HepG2 (cell line): ENCODE results near the gene DAZAP1. TPM values are rescaled to one million over a fixed set of nuclear protein-coding genes. Genes with fewer than 3 reads are reported as not detected.

Source experiments
- CENPT ChIP-seq: sonication (generic); formaldehyde crosslinking; IDR thresholded peaks from 2 replicates; pipeline ENCODE4 v1.8.0; 2022; ENCODE audit warnings: low read depth, mild to moderate bottlenecking, moderate library complexity, missing genetic modification reagents
- HES4 ChIP-seq: sonication (generic); formaldehyde crosslinking; IDR thresholded peaks from 2 replicates; pipeline ENCODE4 v1.9.0; 2021; ENCODE audit warnings: mild to moderate bottlenecking, missing genetic modification reagents, borderline replicate concordance
- HNRNPLL ChIP-seq: fragments of 200-400 bp; formaldehyde crosslinking; IDR thresholded peaks from 2 replicates; pipeline ENCODE4 v1.6.1; 2017; ENCODE audit warnings: mild to moderate bottlenecking, low read depth, low read length; ENCODE audit not compliant: poor library complexity, severe bottlenecking
- KLF6 ChIP-seq: IDR thresholded peaks from 2 replicates; pipeline ENCODE4 v1.8.0; 2016; ENCODE audit warnings: missing biosample characterization, missing genetic modification reagents
- RBM22 ChIP-seq: fragments of 200-400 bp; formaldehyde crosslinking; optimal IDR thresholded peaks from 2 replicates; pipeline ENCODE3; 2017; ENCODE audit warnings: mild to moderate bottlenecking, low read length, moderate library complexity
- SAP130 ChIP-seq: IDR thresholded peaks from 2 replicates; pipeline ENCODE4 v1.6.1; 2016; ENCODE audit warnings: low read depth
- TOE1 ChIP-seq: sonication (generic); formaldehyde crosslinking; IDR thresholded peaks from 2 replicates; pipeline ENCODE4 v1.4.0; 2020; ENCODE audit warnings: mild to moderate bottlenecking, missing genetic modification reagents
- ZNF121 ChIP-seq: sonication (generic); formaldehyde crosslinking; IDR thresholded peaks from 2 replicates; pipeline ENCODE4 v1.5.0; 2020; ENCODE audit warnings: mild to moderate bottlenecking, missing genetic modification reagents
- ZNF329 ChIP-seq: sonication (generic); formaldehyde crosslinking; IDR thresholded peaks from 2 replicates; pipeline ENCODE4 v1.9.0; 2021; ENCODE audit warnings: low read depth, mild to moderate bottlenecking, missing genetic modification reagents
- ZNF644 ChIP-seq: IDR thresholded peaks from 2 replicates; pipeline ENCODE4 v1.6.1; 2016; ENCODE audit warnings: low read depth
- ZNF672 ChIP-seq: sonication (generic); formaldehyde crosslinking; IDR thresholded peaks from 2 replicates; pipeline ENCODE4 v1.8.1; 2022; ENCODE audit warnings: missing genetic modification reagents
- ZNF720 ChIP-seq: sonication (generic); formaldehyde crosslinking; IDR thresholded peaks from 2 replicates; pipeline ENCODE4 v1.4.0; 2020; ENCODE audit warnings: missing genetic modification reagents
- polyA plus RNA-seq, 8 experiments: library from polyadenylated mRNA; depleted of rRNA in 3 of 8; stranded (reverse) in 7 of 8; unstranded in 1 of 8; fragments of >200 nt; fragmentation: Illumina TruSeq in 4 of 8; extraction: Trizol in 4 of 8; gene quantifications; 2 replicates each; pipeline versions ENCODE4 v1.2.1 to v1.2.3, GENCODE V29; 2011 to 2016; ENCODE audit warnings: low read depth in 4 of 8, missing spikeins in 1 of 8, mixed read lengths in 1 of 8; ENCODE audit not compliant: insufficient read depth in 1 of 8
- total RNA-seq, 5 experiments: library from RNA; depleted of rRNA; stranded (reverse); fragments of >200 nt; fragmentation: Illumina TruSeq; extraction: Trizol; gene quantifications; 2 replicates each; pipeline ENCODE4 v1.2.3, GENCODE V29; 2016; ENCODE audit warnings: low read depth in 1 of 5
- TF ChIP-seq, protein P1 (sequence below): sonication (generic); formaldehyde crosslinking; IDR thresholded peaks from 2 replicates; pipeline ENCODE4 v1.4.0; 2020; ENCODE audit warnings: mild to moderate bottlenecking, missing genetic modification reagents, borderline replicate concordance
- TF ChIP-seq, protein P2 (sequence below): sonication (generic); formaldehyde crosslinking; IDR thresholded peaks from 2 replicates; pipeline ENCODE4 v1.4.0; 2020; ENCODE audit warnings: missing genetic modification reagents, borderline replicate concordance
- TF ChIP-seq, protein P3 (sequence below): sonication (generic); formaldehyde crosslinking; IDR thresholded peaks from 2 replicates; pipeline ENCODE4 v1.4.0; 2020; ENCODE audit warnings: missing genetic modification reagents
- TF ChIP-seq, protein P4 (sequence below): sonication (generic); formaldehyde crosslinking; IDR thresholded peaks from 2 replicates; pipeline ENCODE4 v1.5.0; 2020; ENCODE audit warnings: missing genetic modification reagents

Gene DAZAP1
- total and polyA plus RNA-seq, 2 of the 13 experiments (the other 11 are each of a cell fraction or from before 2014, with no cell fraction given): 63.3 to 79.2 TPM

DNA sequence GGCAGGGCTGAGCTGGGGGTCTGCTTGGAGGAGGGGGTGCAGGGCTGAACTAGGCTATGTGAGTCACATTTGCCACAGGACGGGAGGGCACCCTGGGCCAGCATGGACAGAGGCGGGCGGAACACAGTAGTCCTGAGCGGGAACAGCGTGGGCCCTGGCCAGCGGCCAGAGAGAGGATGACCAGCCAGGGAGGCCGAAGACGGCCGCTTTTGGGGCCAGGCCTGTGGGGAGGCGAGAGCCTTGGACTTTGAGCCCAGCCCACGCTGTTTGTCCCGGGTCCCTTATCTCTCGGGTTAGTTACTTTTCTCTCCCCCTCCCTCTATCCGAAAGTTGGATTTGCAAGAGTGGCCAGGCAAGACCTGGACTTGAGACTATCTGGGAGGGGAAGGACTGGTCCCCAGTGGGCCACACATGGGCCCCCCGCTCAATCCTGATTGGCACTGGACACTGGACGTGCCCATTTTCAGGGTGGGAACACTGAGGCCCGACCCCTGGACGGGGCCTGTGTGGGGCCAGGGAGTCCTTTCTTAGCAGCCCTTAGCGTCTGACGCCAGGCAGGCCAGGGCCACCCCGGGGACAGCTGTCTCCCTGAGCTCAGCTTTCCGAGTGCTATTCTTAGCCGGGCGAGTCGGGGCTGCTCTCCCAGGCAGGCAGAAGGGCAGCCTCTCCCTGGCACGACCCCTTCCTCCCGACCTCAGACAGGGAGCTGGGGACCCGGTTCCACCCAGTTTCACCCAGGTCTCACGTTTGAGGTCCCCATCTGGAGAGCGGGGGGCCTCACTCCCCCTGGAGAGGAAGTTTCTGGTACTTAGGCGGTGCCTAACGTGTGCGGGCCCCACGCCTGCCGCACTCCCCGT is 6.9 kb upstream of the DAZAP1 start (continued):
- TF ChIP-seq, protein P1, sequence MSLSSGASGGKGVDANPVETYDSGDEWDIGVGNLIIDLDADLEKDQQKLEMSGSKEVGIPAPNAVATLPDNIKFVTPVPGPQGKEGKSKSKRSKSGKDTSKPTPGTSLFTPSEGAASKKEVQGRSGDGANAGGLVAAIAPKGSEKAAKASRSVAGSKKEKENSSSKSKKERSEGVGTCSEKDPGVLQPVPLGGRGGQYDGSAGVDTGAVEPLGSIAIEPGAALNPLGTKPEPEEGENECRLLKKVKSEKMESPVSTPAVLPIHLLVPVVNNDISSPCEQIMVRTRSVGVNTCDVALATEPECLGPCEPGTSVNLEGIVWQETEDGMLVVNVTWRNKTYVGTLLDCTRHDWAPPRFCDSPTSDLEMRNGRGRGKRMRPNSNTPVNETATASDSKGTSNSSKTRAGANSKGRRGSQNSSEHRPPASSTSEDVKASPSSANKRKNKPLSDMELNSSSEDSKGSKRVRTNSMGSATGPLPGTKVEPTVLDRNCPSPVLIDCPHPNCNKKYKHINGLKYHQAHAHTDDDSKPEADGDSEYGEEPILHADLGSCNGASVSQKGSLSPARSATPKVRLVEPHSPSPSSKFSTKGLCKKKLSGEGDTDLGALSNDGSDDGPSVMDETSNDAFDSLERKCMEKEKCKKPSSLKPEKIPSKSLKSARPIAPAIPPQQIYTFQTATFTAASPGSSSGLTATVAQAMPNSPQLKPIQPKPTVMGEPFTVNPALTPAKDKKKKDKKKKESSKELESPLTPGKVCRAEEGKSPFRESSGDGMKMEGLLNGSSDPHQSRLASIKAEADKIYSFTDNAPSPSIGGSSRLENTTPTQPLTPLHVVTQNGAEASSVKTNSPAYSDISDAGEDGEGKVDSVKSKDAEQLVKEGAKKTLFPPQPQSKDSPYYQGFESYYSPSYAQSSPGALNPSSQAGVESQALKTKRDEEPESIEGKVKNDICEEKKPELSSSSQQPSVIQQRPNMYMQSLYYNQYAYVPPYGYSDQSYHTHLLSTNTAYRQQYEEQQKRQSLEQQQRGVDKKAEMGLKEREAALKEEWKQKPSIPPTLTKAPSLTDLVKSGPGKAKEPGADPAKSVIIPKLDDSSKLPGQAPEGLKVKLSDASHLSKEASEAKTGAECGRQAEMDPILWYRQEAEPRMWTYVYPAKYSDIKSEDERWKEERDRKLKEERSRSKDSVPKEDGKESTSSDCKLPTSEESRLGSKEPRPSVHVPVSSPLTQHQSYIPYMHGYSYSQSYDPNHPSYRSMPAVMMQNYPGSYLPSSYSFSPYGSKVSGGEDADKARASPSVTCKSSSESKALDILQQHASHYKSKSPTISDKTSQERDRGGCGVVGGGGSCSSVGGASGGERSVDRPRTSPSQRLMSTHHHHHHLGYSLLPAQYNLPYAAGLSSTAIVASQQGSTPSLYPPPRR (CRISPR knock-in tag): peak; percentile 1
- TF ChIP-seq ZNF644 (CRISPR knock-in tag) (peak; percentile 78), TOE1 (CRISPR knock-in tag) (no peak), ZNF720 (CRISPR knock-in tag) (no peak), ZNF672 (CRISPR knock-in tag) (no peak), ZNF121 (CRISPR knock-in tag) (peak; percentile 93), HES4 (CRISPR knock-in tag) (no peak), RBM22 (peak; percentile 93), ZNF329 (peak; percentile 38; the same call in 1 of the 2 replicates), HNRNPLL (peak; percentile 43), KLF6 (no peak; the same call in 1 of the 2 replicates), CENPT (CRISPR knock-in tag) (peak; percentile 47; the same call in 1 of the 2 replicates), SAP130 (CRISPR knock-in tag) (no peak; the same call in none of the 2 replicates)
- TF ChIP-seq, protein P2, sequence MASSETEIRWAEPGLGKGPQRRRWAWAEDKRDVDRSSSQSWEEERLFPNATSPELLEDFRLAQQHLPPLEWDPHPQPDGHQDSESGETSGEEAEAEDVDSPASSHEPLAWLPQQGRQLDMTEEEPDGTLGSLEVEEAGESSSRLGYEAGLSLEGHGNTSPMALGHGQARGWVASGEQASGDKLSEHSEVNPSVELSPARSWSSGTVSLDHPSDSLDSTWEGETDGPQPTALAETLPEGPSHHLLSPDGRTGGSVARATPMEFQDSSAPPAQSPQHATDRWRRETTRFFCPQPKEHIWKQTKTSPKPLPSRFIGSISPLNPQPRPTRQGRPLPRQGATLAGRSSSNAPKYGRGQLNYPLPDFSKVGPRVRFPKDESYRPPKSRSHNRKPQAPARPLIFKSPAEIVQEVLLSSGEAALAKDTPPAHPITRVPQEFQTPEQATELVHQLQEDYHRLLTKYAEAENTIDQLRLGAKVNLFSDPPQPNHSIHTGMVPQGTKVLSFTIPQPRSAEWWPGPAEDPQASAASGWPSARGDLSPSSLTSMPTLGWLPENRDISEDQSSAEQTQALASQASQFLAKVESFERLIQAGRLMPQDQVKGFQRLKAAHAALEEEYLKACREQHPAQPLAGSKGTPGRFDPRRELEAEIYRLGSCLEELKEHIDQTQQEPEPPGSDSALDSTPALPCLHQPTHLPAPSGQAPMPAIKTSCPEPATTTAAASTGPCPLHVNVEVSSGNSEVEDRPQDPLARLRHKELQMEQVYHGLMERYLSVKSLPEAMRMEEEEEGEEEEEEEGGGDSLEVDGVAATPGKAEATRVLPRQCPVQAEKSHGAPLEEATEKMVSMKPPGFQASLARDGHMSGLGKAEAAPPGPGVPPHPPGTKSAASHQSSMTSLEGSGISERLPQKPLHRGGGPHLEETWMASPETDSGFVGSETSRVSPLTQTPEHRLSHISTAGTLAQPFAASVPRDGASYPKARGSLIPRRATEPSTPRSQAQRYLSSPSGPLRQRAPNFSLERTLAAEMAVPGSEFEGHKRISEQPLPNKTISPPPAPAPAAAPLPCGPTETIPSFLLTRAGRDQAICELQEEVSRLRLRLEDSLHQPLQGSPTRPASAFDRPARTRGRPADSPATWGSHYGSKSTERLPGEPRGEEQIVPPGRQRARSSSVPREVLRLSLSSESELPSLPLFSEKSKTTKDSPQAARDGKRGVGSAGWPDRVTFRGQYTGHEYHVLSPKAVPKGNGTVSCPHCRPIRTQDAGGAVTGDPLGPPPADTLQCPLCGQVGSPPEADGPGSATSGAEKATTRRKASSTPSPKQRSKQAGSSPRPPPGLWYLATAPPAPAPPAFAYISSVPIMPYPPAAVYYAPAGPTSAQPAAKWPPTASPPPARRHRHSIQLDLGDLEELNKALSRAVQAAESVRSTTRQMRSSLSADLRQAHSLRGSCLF (CRISPR knock-in tag): no peak
- TF ChIP-seq, protein P3, sequence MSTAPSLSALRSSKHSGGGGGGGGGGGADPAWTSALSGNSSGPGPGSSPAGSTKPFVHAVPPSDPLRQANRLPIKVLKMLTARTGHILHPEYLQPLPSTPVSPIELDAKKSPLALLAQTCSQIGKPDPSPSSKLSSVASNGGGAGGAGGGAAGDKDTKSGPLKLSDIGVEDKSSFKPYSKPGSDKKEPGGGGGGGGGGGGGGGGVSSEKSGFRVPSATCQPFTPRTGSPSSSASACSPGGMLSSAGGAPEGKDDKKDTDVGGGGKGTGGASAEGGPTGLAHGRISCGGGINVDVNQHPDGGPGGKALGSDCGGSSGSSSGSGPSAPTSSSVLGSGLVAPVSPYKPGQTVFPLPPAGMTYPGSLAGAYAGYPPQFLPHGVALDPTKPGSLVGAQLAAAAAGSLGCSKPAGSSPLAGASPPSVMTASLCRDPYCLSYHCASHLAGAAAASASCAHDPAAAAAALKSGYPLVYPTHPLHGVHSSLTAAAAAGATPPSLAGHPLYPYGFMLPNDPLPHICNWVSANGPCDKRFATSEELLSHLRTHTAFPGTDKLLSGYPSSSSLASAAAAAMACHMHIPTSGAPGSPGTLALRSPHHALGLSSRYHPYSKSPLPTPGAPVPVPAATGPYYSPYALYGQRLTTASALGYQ: no peak; the same call in 1 of the 2 replicates
- TF ChIP-seq, protein P4, sequence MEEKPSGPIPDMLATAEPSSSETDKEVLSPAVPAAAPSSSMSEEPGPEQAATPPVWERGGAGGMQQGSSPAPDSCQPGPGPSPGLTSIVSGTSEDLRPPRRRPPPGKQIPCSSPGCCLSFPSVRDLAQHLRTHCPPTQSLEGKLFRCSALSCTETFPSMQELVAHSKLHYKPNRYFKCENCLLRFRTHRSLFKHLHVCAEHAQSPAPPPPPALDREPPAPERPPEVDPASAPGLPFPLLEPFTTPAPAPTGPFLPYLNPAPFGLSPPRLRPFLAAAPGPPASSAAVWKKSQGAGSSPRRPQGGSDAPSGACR: no peak
